Measurements from ENCODE around the gene TOGARAM2.

TOGARAM2 gene

GRCh38 chr2:28981016-28981441, at the start of gene TOGARAM2:
TOGARAM2 (plus strand) TSS chr2:28981298; CDS start chr2:28994835, 13,537 bp downstream.
- no peaks in the 10 kb centered on the region for H3K4me1 ChIP-seq (ENCODE audit: control insufficient read depth, insufficient read depth, low read length)
- no peaks in the 10 kb centered on the region for H3K36me3 ChIP-seq (ENCODE audit: control insufficient read depth, insufficient read depth, low read length)
- H3K9me3 ChIP-seq (ENCODE audit: control insufficient read depth, insufficient read depth, low read length), result no peaks in the 10 kb centered on the region
- no peaks in the 10 kb centered on the region for H3K27me3 ChIP-seq (ENCODE audit: control insufficient read depth, insufficient read depth, low read length)
- H3K4me3 ChIP-seq (ENCODE audit: low read depth, low read length), result no peak within 1 kb of the TSS
- H3K27ac ChIP-seq (ENCODE audit: low read depth, low read length), result no peak within 1 kb of the TSS
- H3K9ac ChIP-seq (ENCODE audit: low read depth, low read length), result no peak within 1 kb of the TSS

GRCh38 chr2:28934769-28935168, 46.3 kb upstream of the TOGARAM2 start:
- Histone ChIP-seq H3K27me3 (ENCODE audit: control insufficient read depth, insufficient read depth, low read length) (no peaks in the 10 kb centered on the region), H3K4me3 (ENCODE audit: low read depth, low read length) (no peak overlapping the region), H3K9ac (ENCODE audit: low read depth, low read length) (no peak overlapping the region), H3K9me3 (ENCODE audit: control insufficient read depth, insufficient read depth, low read length) (no peaks in the 10 kb centered on the region), H3K4me1 (ENCODE audit: control insufficient read depth, insufficient read depth, low read length) (no peaks in the 10 kb centered on the region), H3K27ac (ENCODE audit: low read depth, low read length) (no peak overlapping the region), H3K36me3 (ENCODE audit: control insufficient read depth, insufficient read depth, low read length) (peaks cover 98% of the 10 kb centered on the region)

GRCh38 chr2:28941008-28941407, 40.1 kb upstream of the TOGARAM2 start:
- Histone ChIP-seq H3K4me3 (ENCODE audit: low read depth, low read length) (no peak overlapping the region), H3K36me3 (ENCODE audit: control insufficient read depth, insufficient read depth, low read length) (peaks cover 96% of the 10 kb centered on the region), H3K27ac (ENCODE audit: low read depth, low read length) (no peak overlapping the region), H3K9ac (ENCODE audit: low read depth, low read length) (no peak overlapping the region), H3K4me1 (ENCODE audit: control insufficient read depth, insufficient read depth, low read length) (no peaks in the 10 kb centered on the region), H3K27me3 (ENCODE audit: control insufficient read depth, insufficient read depth, low read length) (no peaks in the 10 kb centered on the region), H3K9me3 (ENCODE audit: control insufficient read depth, insufficient read depth, low read length) (no peaks in the 10 kb centered on the region)

- H3K9me3 ChIP-seq (ENCODE audit: control insufficient read depth, insufficient read depth, low read length), result peaks cover 24% of the 10 kb centered on the region
- no peak overlapping the region for H3K9ac ChIP-seq (ENCODE audit: low read depth, low read length)
- H3K27ac ChIP-seq (ENCODE audit: low read depth, low read length), result no peak overlapping the region
- no peak overlapping the region for H3K4me3 ChIP-seq (ENCODE audit: low read depth, low read length)
- no peaks in the 10 kb centered on the region for H3K27me3 ChIP-seq (ENCODE audit: control insufficient read depth, insufficient read depth, low read length)
- H3K36me3 ChIP-seq (ENCODE audit: control insufficient read depth, insufficient read depth, low read length), result peaks cover 94% of the 10 kb centered on the region
- H3K4me1 ChIP-seq (ENCODE audit: control insufficient read depth, insufficient read depth, low read length), result no peaks in the 10 kb centered on the region
Observed at GRCh38 chr2:28944535-28945248, 36.4 kb upstream of the TOGARAM2 start.

- H3K27ac ChIP-seq (ENCODE audit: low read depth, low read length), result no peak overlapping the region
- H3K9ac ChIP-seq (ENCODE audit: low read depth, low read length), result no peak overlapping the region
- H3K4me3 ChIP-seq (ENCODE audit: low read depth, low read length), result no peak overlapping the region
- peaks cover 25% of the 10 kb centered on the region for H3K9me3 ChIP-seq (ENCODE audit: control insufficient read depth, insufficient read depth, low read length)
- peaks cover 19% of the 10 kb centered on the region for H3K4me1 ChIP-seq (ENCODE audit: control insufficient read depth, insufficient read depth, low read length)
- H3K36me3 ChIP-seq (ENCODE audit: control insufficient read depth, insufficient read depth, low read length), result peaks cover 61% of the 10 kb centered on the region
- no peaks in the 10 kb centered on the region for H3K27me3 ChIP-seq (ENCODE audit: control insufficient read depth, insufficient read depth, low read length)
Observed at GRCh38 chr2:28948160-28948559, 32.9 kb upstream of the TOGARAM2 start.

GRCh38 chr2:28949190-28949589, 31.9 kb upstream of the TOGARAM2 start:
- no peak overlapping the region for H3K4me3 ChIP-seq (ENCODE audit: low read depth, low read length)
- H3K9me3 ChIP-seq (ENCODE audit: control insufficient read depth, insufficient read depth, low read length), result peaks cover 25% of the 10 kb centered on the region
- no peak overlapping the region for H3K27ac ChIP-seq (ENCODE audit: low read depth, low read length)
- H3K27me3 ChIP-seq (ENCODE audit: control insufficient read depth, insufficient read depth, low read length), result no peaks in the 10 kb centered on the region
- peaks cover 51% of the 10 kb centered on the region for H3K36me3 ChIP-seq (ENCODE audit: control insufficient read depth, insufficient read depth, low read length)
- peaks cover 19% of the 10 kb centered on the region for H3K4me1 ChIP-seq (ENCODE audit: control insufficient read depth, insufficient read depth, low read length)
- H3K9ac ChIP-seq (ENCODE audit: low read depth, low read length), result no peak overlapping the region

- Histone ChIP-seq H3K36me3 (ENCODE audit: control insufficient read depth, insufficient read depth, low read length) (peaks cover 45% of the 10 kb centered on the region), H3K9me3 (ENCODE audit: control insufficient read depth, insufficient read depth, low read length) (peaks cover 25% of the 10 kb centered on the region)
Observed at GRCh38 chr2:28949617-28950305, 31.3 kb upstream of the TOGARAM2 start.

GRCh38 chr2:28950941-28951630, 30.0 kb upstream of the TOGARAM2 start:
- Histone ChIP-seq H3K9ac (ENCODE audit: low read depth, low read length) (no peak overlapping the region), H3K4me3 (ENCODE audit: low read depth, low read length) (no peak overlapping the region), H3K36me3 (ENCODE audit: control insufficient read depth, insufficient read depth, low read length) (peaks cover 32% of the 10 kb centered on the region), H3K27ac (ENCODE audit: low read depth, low read length) (no peak overlapping the region), H3K27me3 (ENCODE audit: control insufficient read depth, insufficient read depth, low read length) (no peaks in the 10 kb centered on the region), H3K4me1 (ENCODE audit: control insufficient read depth, insufficient read depth, low read length) (peaks cover 23% of the 10 kb centered on the region), H3K9me3 (ENCODE audit: control insufficient read depth, insufficient read depth, low read length) (peaks cover 25% of the 10 kb centered on the region)

More at GRCh38 chr2:28949617-28950305, 31.3 kb upstream of the TOGARAM2 start:
- Histone ChIP-seq H3K4me1 (ENCODE audit: control insufficient read depth, insufficient read depth, low read length) (peaks cover 19% of the 10 kb centered on the region), H3K9ac (ENCODE audit: low read depth, low read length) (no peak overlapping the region), H3K27me3 (ENCODE audit: control insufficient read depth, insufficient read depth, low read length) (no peaks in the 10 kb centered on the region), H3K4me3 (ENCODE audit: low read depth, low read length) (no peak overlapping the region), H3K27ac (ENCODE audit: low read depth, low read length) (no peak overlapping the region)

- H3K27ac ChIP-seq (ENCODE audit: low read depth, low read length), result peak overlapping the region; percentile 71
- no peak overlapping the region for H3K9ac ChIP-seq (ENCODE audit: low read depth, low read length)
- H3K9me3 ChIP-seq (ENCODE audit: control insufficient read depth, insufficient read depth, low read length), result peaks cover 20% of the 10 kb centered on the region
- peaks cover 29% of the 10 kb centered on the region for H3K4me1 ChIP-seq (ENCODE audit: control insufficient read depth, insufficient read depth, low read length)
- no peaks in the 10 kb centered on the region for H3K27me3 ChIP-seq (ENCODE audit: control insufficient read depth, insufficient read depth, low read length)
- peaks cover 21% of the 10 kb centered on the region for H3K36me3 ChIP-seq (ENCODE audit: control insufficient read depth, insufficient read depth, low read length)
- peak overlapping the region; percentile 14; the same call in 1 of the 2 replicates for H3K4me3 ChIP-seq (ENCODE audit: low read depth, low read length)
Observed at GRCh38 chr2:28951910-28952835, 28.9 kb upstream of the TOGARAM2 start.

GRCh38 chr2:28952836-28953211, 28.3 kb upstream of the TOGARAM2 start:
- H3K9me3 ChIP-seq (ENCODE audit: control insufficient read depth, insufficient read depth, low read length), result peaks cover 17% of the 10 kb centered on the region
- H3K36me3 ChIP-seq (ENCODE audit: control insufficient read depth, insufficient read depth, low read length), result peaks cover 15% of the 10 kb centered on the region
- no peak overlapping the region for H3K4me3 ChIP-seq (ENCODE audit: low read depth, low read length)
- H3K27ac ChIP-seq (ENCODE audit: low read depth, low read length), result peak overlapping the region; percentile 71
- H3K27me3 ChIP-seq (ENCODE audit: control insufficient read depth, insufficient read depth, low read length), result no peaks in the 10 kb centered on the region
- no peak overlapping the region for H3K9ac ChIP-seq (ENCODE audit: low read depth, low read length)
- peaks cover 29% of the 10 kb centered on the region for H3K4me1 ChIP-seq (ENCODE audit: control insufficient read depth, insufficient read depth, low read length)
